HG02981 (cell line): Measurements from ENCODE around the gene ZKSCAN4.

Source experiments
- ATAC-seq: cut with Tn5 transposase; IDR thresholded peaks from one replicate; pipeline ENCODE4 v1.9.1; 2021; ENCODE audit warnings: mild to moderate bottlenecking, moderate library complexity; ENCODE audit not compliant: unreplicated experiment

The ZKSCAN4 gene

GRCh38 chr6:28209753-28210535 is 42.1 kb downstream of the ZKSCAN4 start:
- ATAC-seq: no peak

GRCh38 chr6:28208111-28208659 is 43.9 kb downstream of the ZKSCAN4 start:
- ATAC-seq: no peak

GRCh38 chr6:28207510-28208110 is 44.5 kb downstream of the ZKSCAN4 start:
- no peak for ATAC-seq

GRCh38 chr6:28206928-28207509 is 45.0 kb downstream of the ZKSCAN4 start:
- no peak for ATAC-seq

GRCh38 chr6:28206527-28206926 is 45.5 kb downstream of the ZKSCAN4 start:
- ATAC-seq: no peak

- ATAC-seq: no peak
Measured at GRCh38 chr6:28205879-28206278, 46.2 kb downstream of the ZKSCAN4 start.

- no peak for ATAC-seq
Measured at GRCh38 chr6:28203201-28203600, 48.9 kb downstream of the ZKSCAN4 start.

GRCh38 chr6:28200020-28200419 is 52.0 kb downstream of the ZKSCAN4 start:
- no peak for ATAC-seq
